SK-N-MC (cell line): ENCODE data around the gene TMCO4.

Experiments used
- EZH2 ChIP-seq: fragments of 200-600 bp; sonication (generic); IDR thresholded peaks from one replicate; pipeline ENCODE4 v1.6.1; 2017; ENCODE audit warnings: antibody characterized with exemption
- POLR2AphosphoS5 ChIP-seq: IDR thresholded peaks from 2 replicates; pipeline ENCODE4 v1.6.1; 2012; ENCODE audit warnings: mild to moderate bottlenecking, low read depth, low read length, borderline replicate concordance

DNA sequence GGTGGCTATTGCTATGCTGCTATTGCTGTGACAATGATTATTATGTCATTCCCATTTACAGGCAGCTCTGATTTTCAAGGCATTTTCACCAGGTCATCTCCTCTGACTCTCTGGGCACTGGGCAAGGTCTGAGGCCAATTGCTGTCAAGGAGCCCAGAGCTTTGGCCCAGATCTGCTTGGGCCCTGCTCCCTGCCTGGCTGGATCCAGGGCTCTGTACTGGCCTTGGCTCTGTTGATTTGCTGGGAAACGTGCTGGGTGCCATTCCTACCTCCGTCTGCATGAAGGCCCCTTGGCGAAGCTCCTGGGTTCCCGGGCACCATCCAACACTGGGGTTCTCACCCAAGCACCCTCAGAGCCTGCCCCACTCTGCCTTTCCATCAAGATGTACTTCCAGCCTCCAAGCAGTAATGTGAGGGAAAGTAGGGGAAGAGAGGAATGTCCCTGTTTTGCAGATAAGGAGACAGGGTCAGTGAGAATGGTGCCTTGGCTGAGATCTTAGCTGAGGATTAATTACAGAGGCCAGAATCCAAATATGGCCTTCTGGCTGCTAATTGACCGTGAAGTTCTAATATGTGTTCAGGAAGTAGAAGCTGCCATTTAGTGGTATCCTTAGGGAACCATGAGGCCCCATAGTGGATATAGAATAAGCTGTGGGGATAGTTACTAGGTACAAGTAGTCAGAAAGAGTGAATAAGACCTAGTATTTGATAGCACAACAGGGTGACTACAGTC, 71.1 kb downstream of the TMCO4 start:
- TF ChIP-seq EZH2 = no peak
- TF ChIP-seq POLR2AphosphoS5 = no peak
